ENCODE data around the gene SPDYE5. TPM values are rescaled to one million over a fixed set of nuclear protein-coding genes. Genes with fewer than 3 reads are reported as not detected.
"Not testable (repeated sequence)": the region's sequence is repeated elsewhere in the genome, so short reads cannot be mapped to it uniquely, and the experiment has no call there.

SPDYE5 gene
- total RNA-seq (2022) (not detected in 2 replicates), Bru-seq, nascent RNA (not detected), BruChase-seq, experiment 1, labeled RNA remaining after a 6-hour chase (not detected), BruChase-seq, experiment 2, labeled RNA remaining after a 2-hour chase (not detected)
- long read RNA-seq, partial matches to known transcripts = 0 of 13 reads
- long read RNA-seq, other reads (novel, unspliced or antisense) = 13 of 13 reads

GRCh38 chr7:75492020-75492419, at the start of gene SPDYE5:
Gene SPDYE5, plus strand, starts transcription at chr7:75492320. Its CDS starts 1,728 bp downstream, at chr7:75494048.
- H3K27me3 Mint-ChIP-seq (ENCODE audit: unreplicated experiment); H3K9me3 Mint-ChIP-seq (ENCODE audit: low read depth, unreplicated experiment); H3K27ac Mint-ChIP-seq (ENCODE audit: unreplicated experiment); H3K4me3 Mint-ChIP-seq (ENCODE audit: low read depth, unreplicated experiment); DNase-seq; intact Hi-C loops (cut with micrococcal nuclease; ENCODE audit: unreplicated experiment); CTCF ChIA-PET; H3K36me3 Mint-ChIP-seq (ENCODE audit: insufficient read depth, unreplicated experiment); H3K4me1 Mint-ChIP-seq (ENCODE audit: low read depth, unreplicated experiment); BruUV-seq (replicated peaks): not testable (repeated sequence)

GRCh38 chr7:75442465-75443111, 49.5 kb upstream of the SPDYE5 start:
- H3K4me1 Mint-ChIP-seq (ENCODE audit: low read depth, unreplicated experiment); H3K9me3 Mint-ChIP-seq (ENCODE audit: low read depth, unreplicated experiment); BruUV-seq (replicated peaks); DNase-seq; H3K27me3 Mint-ChIP-seq (ENCODE audit: unreplicated experiment); CTCF ChIA-PET; intact Hi-C loops (cut with micrococcal nuclease; ENCODE audit: unreplicated experiment): not testable (repeated sequence)
- H3K27ac Mint-ChIP-seq (ENCODE audit: unreplicated experiment) = peak overlapping the region; percentile 77
- peaks cover 29% of the 10 kb centered on the region for H3K36me3 Mint-ChIP-seq (ENCODE audit: insufficient read depth, unreplicated experiment)
- peak overlapping the region; percentile 73 for H3K4me3 Mint-ChIP-seq (ENCODE audit: low read depth, unreplicated experiment)

- CTCF ChIA-PET; DNase-seq; H3K27ac Mint-ChIP-seq (ENCODE audit: unreplicated experiment); BruUV-seq (replicated peaks); intact Hi-C loops (cut with micrococcal nuclease; ENCODE audit: unreplicated experiment); H3K9me3 Mint-ChIP-seq (ENCODE audit: low read depth, unreplicated experiment); H3K36me3 Mint-ChIP-seq (ENCODE audit: insufficient read depth, unreplicated experiment); H3K4me1 Mint-ChIP-seq (ENCODE audit: low read depth, unreplicated experiment); H3K27me3 Mint-ChIP-seq (ENCODE audit: unreplicated experiment); H3K4me3 Mint-ChIP-seq (ENCODE audit: low read depth, unreplicated experiment): not testable (repeated sequence)
Measured at GRCh38 chr7:75449946-75450345, 42.2 kb upstream of the SPDYE5 start.

- DNase-seq; H3K4me3 Mint-ChIP-seq (ENCODE audit: low read depth, unreplicated experiment); CTCF ChIA-PET; H3K36me3 Mint-ChIP-seq (ENCODE audit: insufficient read depth, unreplicated experiment); H3K27ac Mint-ChIP-seq (ENCODE audit: unreplicated experiment); H3K4me1 Mint-ChIP-seq (ENCODE audit: low read depth, unreplicated experiment); H3K27me3 Mint-ChIP-seq (ENCODE audit: unreplicated experiment); H3K9me3 Mint-ChIP-seq (ENCODE audit: low read depth, unreplicated experiment); BruUV-seq (replicated peaks); intact Hi-C loops (cut with micrococcal nuclease; ENCODE audit: unreplicated experiment): not testable (repeated sequence)
- peak; percentile 22 for TF ChIP-seq CTCF (IDR thresholded peaks at IDR 0.05; ENCODE audit: unreplicated experiment)
Measured at GRCh38 chr7:75452494-75452955, 39.6 kb upstream of the SPDYE5 start.

- DNase-seq; H3K27me3 Mint-ChIP-seq (ENCODE audit: unreplicated experiment); BruUV-seq (replicated peaks); intact Hi-C loops (cut with micrococcal nuclease; ENCODE audit: unreplicated experiment); H3K4me1 Mint-ChIP-seq (ENCODE audit: low read depth, unreplicated experiment); H3K4me3 Mint-ChIP-seq (ENCODE audit: low read depth, unreplicated experiment); H3K27ac Mint-ChIP-seq (ENCODE audit: unreplicated experiment); CTCF ChIA-PET; H3K36me3 Mint-ChIP-seq (ENCODE audit: insufficient read depth, unreplicated experiment); H3K9me3 Mint-ChIP-seq (ENCODE audit: low read depth, unreplicated experiment): not testable (repeated sequence)
Measured at GRCh38 chr7:75456403-75456802, 35.7 kb upstream of the SPDYE5 start.

DNA sequence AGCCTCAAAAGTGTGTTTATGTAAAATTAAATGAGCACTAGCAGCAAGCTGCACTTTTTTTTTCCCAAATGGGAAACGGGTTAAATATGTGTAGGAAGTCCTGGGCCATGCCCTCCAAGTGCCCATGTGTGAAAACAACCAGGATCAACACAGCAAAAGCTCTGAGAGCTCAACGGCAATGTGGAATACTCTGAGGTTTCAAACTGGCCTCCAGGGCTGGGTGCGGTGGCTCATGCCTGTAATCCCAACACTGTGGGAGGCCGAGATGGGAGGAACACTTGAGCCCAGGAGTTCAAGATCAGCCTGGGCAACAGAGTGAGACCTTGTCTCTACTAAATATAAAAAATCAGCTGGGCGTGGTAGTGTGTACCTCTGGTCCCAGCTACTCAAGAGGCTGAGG, 34.1 kb upstream of the SPDYE5 start:
- H3K27me3 Mint-ChIP-seq (ENCODE audit: unreplicated experiment); H3K4me1 Mint-ChIP-seq (ENCODE audit: low read depth, unreplicated experiment); H3K4me3 Mint-ChIP-seq (ENCODE audit: low read depth, unreplicated experiment); H3K27ac Mint-ChIP-seq (ENCODE audit: unreplicated experiment); BruUV-seq (replicated peaks); intact Hi-C loops (cut with micrococcal nuclease; ENCODE audit: unreplicated experiment); H3K36me3 Mint-ChIP-seq (ENCODE audit: insufficient read depth, unreplicated experiment); CTCF ChIA-PET; H3K9me3 Mint-ChIP-seq (ENCODE audit: low read depth, unreplicated experiment); DNase-seq: not testable (repeated sequence)

DNA sequence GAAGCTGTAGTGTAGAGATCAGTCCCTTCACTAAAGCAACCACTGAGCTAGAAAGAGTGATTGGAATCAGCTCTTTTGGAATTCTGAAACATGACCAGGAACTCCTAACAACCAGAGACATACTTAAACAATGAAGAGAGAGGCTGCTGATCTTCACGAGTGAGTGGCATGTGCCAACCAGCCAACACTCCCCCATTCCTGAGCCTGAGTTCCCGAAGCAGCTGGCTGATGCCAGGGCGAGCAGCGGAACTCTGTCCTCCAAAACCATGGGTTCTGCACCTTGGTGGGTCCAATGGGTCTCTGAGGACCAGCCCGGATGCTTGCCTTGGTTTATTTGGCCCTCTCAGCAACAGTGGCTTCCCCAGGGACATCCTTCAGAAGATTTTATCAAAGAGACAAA, 31.6 kb upstream of the SPDYE5 start:
- H3K4me3 Mint-ChIP-seq (ENCODE audit: low read depth, unreplicated experiment); BruUV-seq (replicated peaks); H3K9me3 Mint-ChIP-seq (ENCODE audit: low read depth, unreplicated experiment); DNase-seq; H3K4me1 Mint-ChIP-seq (ENCODE audit: low read depth, unreplicated experiment); CTCF ChIA-PET; H3K27ac Mint-ChIP-seq (ENCODE audit: unreplicated experiment); H3K36me3 Mint-ChIP-seq (ENCODE audit: insufficient read depth, unreplicated experiment); H3K27me3 Mint-ChIP-seq (ENCODE audit: unreplicated experiment); intact Hi-C loops (cut with micrococcal nuclease; ENCODE audit: unreplicated experiment): not testable (repeated sequence)

- BruUV-seq (replicated peaks); H3K27me3 Mint-ChIP-seq (ENCODE audit: unreplicated experiment); H3K27ac Mint-ChIP-seq (ENCODE audit: unreplicated experiment); H3K4me1 Mint-ChIP-seq (ENCODE audit: low read depth, unreplicated experiment); CTCF ChIA-PET; H3K4me3 Mint-ChIP-seq (ENCODE audit: low read depth, unreplicated experiment); DNase-seq; H3K9me3 Mint-ChIP-seq (ENCODE audit: low read depth, unreplicated experiment); intact Hi-C loops (cut with micrococcal nuclease; ENCODE audit: unreplicated experiment): not testable (repeated sequence)
- H3K36me3 Mint-ChIP-seq (ENCODE audit: insufficient read depth, unreplicated experiment) = peaks cover 16% of the 10 kb centered on the region
Measured at GRCh38 chr7:75470166-75470565, 22.0 kb upstream of the SPDYE5 start.

DNA sequence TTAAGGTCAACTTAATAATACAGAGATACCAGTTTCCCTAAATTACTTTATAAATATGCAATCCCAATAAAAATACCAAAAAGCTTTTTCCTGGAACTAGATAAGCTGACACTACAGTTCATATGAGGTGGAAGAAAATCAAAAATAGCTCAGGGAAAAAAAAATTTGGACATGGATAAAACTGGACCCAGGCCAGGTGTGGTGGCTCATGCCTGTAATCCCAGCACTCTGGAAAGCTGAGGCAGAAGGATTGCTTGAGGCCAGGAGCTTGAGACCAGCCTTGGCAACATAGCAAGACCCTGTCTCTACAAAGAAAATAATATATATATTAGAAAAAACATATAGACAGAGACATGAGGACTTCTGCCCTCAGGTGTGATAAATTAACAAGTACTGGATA, 14.7 kb upstream of the SPDYE5 start:
- intact Hi-C loops (cut with micrococcal nuclease; ENCODE audit: unreplicated experiment); H3K27me3 Mint-ChIP-seq (ENCODE audit: unreplicated experiment); H3K36me3 Mint-ChIP-seq (ENCODE audit: insufficient read depth, unreplicated experiment); BruUV-seq (replicated peaks); H3K4me1 Mint-ChIP-seq (ENCODE audit: low read depth, unreplicated experiment); H3K4me3 Mint-ChIP-seq (ENCODE audit: low read depth, unreplicated experiment); H3K27ac Mint-ChIP-seq (ENCODE audit: unreplicated experiment); H3K9me3 Mint-ChIP-seq (ENCODE audit: low read depth, unreplicated experiment); DNase-seq: not testable (repeated sequence)
- CTCF ChIA-PET = interaction anchor here (0.7 kb wide), 1 partner anchor 243 kb away, joined by 3 read pairs; no protein-coding TSS in a partner anchor
